ENCODE measurements around the gene PRKD1.

PRKD1 gene

DNA sequence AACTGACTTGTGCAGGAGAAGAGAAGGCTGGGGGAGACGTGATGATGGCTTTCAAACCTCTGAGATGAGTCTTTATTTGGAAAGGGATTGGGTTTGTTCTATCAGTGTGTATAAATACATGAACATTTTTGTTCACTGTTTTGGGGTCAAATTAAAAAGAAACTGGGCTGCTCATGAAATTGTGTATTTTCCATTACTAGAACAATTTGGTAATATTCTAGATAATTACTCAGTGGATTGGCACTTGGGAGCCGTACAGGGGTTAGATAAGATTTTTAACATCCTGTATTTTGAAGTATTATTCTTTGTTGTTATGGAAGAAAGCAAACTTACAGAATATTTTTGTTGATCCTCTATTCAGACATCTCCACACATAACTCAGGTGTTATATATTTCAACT lies 340.6 kb downstream of the PRKD1 start:
- no peak for DNase-seq

DNA sequence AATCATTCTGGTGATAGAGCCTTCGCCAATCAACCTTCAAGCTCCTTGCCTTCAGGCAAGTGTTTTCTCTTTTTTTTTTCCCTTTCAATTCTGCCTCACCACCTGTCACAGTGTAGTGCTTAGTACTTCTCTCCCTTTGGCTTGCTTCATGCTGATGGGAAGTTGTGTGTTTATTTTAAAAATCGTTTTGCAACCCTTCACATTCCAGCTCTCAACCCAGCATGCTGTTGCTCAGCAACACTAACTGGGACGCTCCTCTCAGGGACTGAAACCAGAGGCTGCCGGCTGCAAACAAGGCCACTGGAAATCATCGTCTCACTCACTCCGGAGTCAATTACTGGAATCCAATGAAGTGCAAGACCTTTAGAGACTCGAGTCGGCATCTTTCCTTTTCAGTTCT lies 342.7 kb downstream of the PRKD1 start:
- DNase-seq = no peak

DNA sequence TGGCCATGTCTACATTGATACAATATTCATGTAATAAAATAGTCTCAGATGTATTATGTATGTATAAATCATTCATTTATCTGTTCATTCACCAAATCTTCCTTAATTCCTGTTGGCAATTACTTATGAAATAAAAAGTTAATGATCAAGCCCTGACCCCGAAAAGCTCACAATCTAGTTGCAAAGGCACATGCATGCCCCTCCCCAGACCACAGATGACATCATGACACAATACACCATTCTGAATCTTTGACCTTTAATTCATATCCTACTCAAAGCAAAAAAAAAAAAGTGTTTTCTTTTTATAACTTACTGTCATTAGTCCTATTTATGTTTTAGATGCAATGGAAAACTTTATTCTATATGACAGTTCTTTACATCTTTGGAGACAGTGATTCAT lies 346.9 kb downstream of the PRKD1 start:
- DNase-seq = no peak

DNA sequence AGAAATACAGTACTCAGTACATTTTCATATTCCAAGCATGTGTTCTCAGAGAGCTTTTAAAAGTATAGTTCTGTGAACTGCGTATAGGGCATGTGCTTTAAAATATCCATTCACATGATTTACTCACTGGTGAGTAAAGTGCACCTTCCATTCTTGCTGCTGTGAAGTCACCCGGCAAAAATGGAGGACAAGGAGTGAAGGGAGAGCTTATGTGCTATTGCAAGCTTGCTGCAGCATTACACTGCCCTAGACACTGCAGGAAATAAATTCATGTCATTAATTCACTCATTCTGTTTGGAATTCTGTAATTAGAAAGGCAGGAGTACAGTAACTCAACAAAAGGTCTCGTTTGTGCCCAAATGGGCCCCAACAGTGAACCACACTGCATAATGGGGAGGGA lies 347.8 kb downstream of the PRKD1 start:
- DNase-seq = no peak

DNA sequence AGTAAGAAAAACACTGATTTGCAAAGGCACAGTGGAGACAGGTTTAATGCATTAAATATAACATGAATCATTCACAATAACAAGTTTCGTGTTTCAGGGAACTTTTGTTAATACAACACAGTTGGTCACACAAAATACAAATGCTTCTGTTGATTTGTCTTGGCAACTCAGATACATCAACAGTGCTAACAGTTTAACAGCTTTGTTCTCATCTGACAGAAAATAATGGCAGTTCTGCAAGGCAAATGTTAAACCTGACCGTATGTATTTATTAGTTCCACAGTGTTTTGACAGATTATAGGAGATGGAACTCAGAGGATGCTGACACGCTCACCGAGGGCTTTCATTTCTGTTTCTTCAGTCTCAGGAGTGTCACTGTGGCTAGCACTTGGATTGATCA lies 350.7 kb downstream of the PRKD1 start:
- DNase-seq = no peak

DNA sequence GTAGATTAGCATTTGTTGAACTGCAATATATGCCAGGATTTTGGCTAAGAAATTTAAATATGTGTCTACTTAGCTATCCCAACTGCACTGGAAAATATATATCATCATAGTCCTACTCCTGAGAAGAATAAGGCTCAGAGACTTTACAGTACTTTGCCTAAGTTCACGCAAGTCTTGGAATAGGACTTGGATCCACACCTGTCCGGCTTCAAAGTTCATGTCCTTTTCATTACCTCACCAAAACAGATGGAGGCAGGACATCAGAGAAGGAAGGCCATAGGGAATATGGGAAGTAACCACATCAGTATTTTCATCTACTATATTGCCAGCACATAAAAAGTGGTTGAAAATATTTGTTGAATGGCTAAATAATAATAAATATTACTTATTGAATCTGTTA lies 358.5 kb downstream of the PRKD1 start:
- DNase-seq = no peak

DNA sequence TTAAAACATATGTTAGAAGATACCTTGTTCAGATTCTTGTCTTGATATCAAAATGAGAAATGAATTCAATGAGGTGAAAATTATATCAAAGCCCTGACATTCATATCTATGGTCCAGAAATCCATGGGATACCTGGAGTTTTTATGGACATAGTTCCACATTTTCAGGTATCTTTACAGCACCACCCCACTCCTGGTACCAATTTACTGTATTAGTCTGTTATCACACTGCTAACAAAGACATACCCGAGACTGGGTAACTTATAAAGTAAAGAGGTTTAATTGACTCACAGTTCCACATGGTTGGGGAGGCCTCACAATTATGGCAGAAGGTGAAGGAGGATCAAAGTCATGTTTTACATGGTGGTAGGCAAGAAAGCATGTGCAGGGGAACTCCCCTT lies 361.5 kb downstream of the PRKD1 start:
- DNase-seq = no peak

DNA sequence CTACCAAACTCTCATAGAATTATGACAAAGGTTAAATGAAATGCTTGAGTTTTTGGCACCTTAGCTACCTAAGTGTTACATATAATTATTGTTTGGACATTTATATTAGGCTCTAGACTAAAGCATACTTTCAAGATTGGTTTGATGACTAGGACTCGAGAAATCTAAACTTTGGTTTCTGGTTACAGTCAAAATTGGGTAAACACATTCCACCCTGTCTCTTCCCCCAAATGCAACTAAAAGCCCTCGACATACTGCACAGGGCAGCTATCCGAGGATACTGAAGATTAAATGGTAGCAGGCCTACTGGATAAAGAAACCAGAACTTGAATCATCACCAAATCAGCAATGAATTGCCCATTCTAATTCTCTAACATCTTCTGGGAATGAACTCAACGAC lies 369.1 kb downstream of the PRKD1 start:
- DNase-seq = no peak

DNA sequence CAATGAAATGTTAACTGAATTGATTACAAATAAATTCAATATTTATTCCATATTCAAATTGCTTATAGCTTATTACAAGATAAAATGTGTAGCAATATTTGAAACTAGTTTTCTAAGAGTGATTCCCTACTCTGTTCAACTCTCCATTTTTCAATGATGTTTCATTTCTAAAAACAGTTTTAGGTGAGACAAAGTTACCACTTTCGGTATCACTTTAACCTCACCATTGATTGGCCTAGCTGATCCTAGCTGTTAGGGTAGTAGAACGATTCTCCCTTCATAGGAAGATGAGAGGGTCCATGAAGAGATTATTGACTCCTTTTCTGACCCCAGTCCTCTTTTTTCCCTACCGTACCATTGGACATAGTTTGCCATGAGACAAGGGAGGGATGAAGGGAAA lies 373.3 kb downstream of the PRKD1 start:
- no peak for DNase-seq

DNA sequence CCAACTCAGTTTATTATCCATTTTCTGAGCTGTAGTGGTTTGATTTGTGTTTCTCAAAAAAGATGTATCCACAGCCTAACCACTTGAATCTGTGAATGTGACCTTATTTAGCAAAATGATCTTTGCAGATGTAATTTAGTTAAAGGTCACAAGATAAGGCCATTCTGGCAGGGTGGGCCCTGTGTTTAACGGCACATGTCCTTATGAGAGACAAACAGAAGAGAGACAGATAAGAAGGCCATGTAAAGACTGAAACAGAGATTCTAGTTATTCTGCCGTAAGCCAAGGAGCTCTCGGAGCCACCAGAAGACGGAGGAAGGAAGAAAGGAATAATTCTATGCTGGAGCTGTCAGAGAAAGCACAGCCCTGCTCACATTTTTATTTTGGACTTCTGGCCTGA lies 374.2 kb downstream of the PRKD1 start:
- DNase-seq = no peak

DNA sequence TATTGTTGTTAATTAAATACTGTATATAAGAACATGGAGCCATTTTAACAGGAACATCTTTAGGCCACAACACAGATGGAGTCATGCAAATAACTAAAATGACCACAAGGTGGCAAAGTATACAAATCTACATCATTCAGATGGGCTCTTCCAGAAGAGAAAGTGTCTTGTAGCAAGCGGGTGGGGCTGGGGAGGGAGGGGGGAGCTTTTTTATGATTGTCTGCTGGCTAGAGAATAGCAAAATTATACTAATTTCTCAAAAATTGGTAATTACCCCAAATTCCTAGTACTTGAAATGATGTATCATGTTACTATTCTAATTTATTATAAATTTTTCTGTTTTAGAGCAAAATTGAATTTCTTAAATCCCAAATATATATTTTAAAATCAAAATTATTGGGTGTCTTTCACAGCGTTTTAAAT lies 378.7 kb downstream of the PRKD1 start:
- peak; percentile 2 for DNase-seq

DNA sequence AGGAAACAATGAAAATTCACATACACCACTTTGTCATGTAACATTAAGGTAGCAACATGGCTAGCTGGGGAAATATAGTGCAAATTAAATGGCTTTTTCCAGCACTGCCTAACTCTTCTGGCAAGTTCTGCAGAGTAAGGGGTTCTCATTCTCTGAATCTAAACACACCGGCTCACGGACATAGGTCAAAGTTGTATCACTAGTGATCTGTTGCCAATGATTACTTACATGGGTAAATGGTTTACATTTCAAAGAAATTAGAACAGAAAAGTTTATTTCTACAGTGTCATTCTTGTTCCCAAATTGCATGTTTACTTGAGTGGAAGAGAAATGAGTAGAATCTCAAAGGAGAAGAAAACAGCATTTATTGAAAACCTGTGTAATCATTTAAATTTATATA lies 381.9 kb downstream of the PRKD1 start:
- no peak for DNase-seq

DNA sequence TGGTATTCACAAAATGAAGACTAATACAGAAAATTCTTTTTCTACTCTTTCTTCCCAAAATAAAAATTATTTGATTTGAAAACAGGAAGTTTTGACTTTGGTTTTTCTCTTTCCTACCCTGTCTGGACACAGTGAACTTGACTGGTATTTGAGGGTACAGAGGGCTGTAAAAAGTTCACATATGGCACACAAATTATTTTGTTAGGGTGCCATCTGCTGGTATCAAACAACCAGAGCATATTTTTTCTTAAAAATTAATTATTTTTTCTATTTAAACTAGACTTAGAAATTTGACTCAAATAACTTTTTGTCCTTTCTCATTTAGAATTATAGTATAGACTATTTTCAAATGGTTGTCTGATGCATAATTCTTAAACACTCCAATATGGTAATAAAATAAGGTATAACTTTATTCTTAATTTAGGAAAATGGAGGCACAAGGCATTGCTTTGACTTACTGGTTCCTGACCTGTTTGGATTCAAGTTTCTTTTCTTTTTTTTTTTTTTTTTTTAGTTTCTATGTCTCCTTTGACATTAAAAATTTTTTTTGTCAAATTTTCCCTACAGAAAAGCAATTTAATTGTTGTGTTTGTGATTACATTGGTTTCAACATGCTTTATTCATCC lies 390.6 kb downstream of the PRKD1 start:
- DNase-seq = no peak

DNA sequence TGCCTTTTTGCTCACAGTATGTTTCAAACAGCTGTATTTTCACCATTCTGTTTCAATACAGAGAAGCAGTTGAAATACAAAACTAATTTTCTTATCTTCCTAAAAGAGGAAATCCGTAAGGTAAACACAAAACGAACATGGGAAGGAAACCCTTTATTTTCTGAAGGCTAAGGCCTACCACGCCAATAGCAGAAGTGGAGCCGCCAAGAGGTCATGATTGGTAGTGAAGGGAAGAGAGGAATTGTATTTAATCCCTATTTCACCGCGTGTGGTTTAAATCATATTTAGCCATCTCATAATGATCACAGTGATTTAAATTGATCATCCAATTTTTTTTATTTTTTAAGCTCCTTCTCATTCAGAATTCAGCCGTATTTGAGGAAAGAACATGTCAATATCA lies 398.2 kb downstream of the PRKD1 start:
- no peak for DNase-seq

DNA sequence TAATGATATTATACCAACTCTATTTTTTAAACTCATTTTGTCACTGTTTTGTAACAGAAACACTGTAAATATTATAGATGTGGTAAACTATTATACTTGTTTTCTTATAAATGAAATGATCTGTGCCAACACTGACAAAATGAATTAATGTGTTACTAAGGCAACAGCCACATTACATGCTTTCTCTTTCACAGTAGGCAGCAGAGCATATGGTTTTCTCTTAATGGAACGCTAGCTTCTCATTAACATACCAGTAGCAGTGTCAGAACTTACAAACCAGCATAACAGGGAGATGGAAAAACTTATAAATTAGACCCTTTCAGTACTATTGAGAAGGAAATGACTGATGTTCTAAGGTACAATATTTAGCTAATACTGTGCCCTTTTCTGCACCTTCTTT lies 398.8 kb downstream of the PRKD1 start:
- DNase-seq = no peak

DNA sequence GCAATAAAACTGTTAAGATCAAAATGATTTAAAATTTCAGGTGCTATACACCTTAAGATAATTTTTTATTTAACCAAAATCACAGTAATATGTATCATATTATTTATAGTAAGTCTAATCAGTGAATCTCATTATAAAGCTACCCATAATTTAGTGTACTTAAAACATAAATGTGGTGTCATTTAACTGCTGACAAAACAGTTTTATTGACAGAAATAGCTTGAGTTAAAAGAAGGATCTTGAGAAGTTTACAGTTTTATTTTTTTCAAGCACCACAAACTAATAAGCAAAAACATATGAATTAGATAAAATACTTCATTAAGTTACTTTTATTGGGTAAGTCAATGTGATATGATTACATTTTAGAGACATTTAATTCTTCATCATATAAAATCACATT lies 400.4 kb downstream of the PRKD1 start:
- DNase-seq = no peak
